Karpas-422 (cell line): Measurements from ENCODE around the gene NUCKS1. TPM values are rescaled to one million over a fixed set of nuclear protein-coding genes. Genes with fewer than 3 reads are reported as not detected.

Source experiments
- DNase-seq: peaks from one replicate; pipeline ENCODE4 v3.0.0-alpha.2; 2015
- H2AFZ ChIP-seq: fragments of 200-600 bp; sonication (generic); 2 replicates; pipeline ENCODE4 v1.6.1; 2014; ENCODE audit warnings: antibody characterized with exemption, low read length, mixed read lengths
- H3K27ac ChIP-seq: fragments of 200-600 bp; sonication (generic); 2 replicates; pipeline ENCODE4 v1.5.1; 2014; ENCODE audit warnings: mild to moderate bottlenecking, low read length, moderate library complexity
- H3K27me3 ChIP-seq: fragments of 200-600 bp; sonication (generic); 2 replicates; pipeline ENCODE4 v1.6.1; 2014; ENCODE audit warnings: low read length, mixed read lengths
- H3K36me3 ChIP-seq: fragments of 200-600 bp; sonication (generic); 2 replicates; pipeline ENCODE4 v1.6.1; 2014; ENCODE audit warnings: low read length, mixed read lengths; ENCODE audit not compliant: insufficient read depth
- H3K4me1 ChIP-seq: fragments of 200-600 bp; sonication (generic); 2 replicates; pipeline ENCODE4 v1.6.1; 2014; ENCODE audit warnings: mild to moderate bottlenecking, low read length, mixed read lengths
- H3K4me2 ChIP-seq: fragments of 200-600 bp; sonication (generic); 2 replicates; pipeline ENCODE4 v1.6.1; 2014; ENCODE audit warnings: low read length, low read depth, mild to moderate bottlenecking; ENCODE audit not compliant: poor library complexity, severe bottlenecking
- H3K4me3 ChIP-seq: fragments of 200-600 bp; sonication (generic); 2 replicates; pipeline ENCODE4 v1.5.1; 2014; ENCODE audit warnings: mild to moderate bottlenecking, antibody characterized with exemption, low read length, mixed read lengths
- H3K79me2 ChIP-seq: fragments of 200-600 bp; sonication (generic); 2 replicates; pipeline ENCODE4 v1.6.1; 2014; ENCODE audit warnings: mild to moderate bottlenecking, low read length, mixed read lengths
- H3K9ac ChIP-seq: fragments of 200-600 bp; sonication (generic); 2 replicates; pipeline ENCODE4 v1.6.0; 2014; ENCODE audit warnings: low read length
- H3K9me2 ChIP-seq: fragments of 200-600 bp; sonication (generic), shearing (Covaris generic); replicated peaks from 2 replicates; pipeline ENCODE4 v1.6.0; 2014; ENCODE audit warnings: mild to moderate bottlenecking, low read length, moderate library complexity; ENCODE audit not compliant: insufficient read depth
- H3K9me3 ChIP-seq: fragments of 300-700, 200-600 bp; sonication (generic); 2 replicates; pipeline ENCODE4 v1.6.1; 2014; ENCODE audit warnings: low read length, mixed read lengths
- H4K20me1 ChIP-seq: fragments of 200-600 bp; sonication (generic); 2 replicates; pipeline ENCODE4 v1.6.1; 2014; ENCODE audit warnings: mild to moderate bottlenecking, antibody characterized with exemption, low read length, low read depth; ENCODE audit not compliant: insufficient read depth
- total RNA-seq: library from RNA; depleted of rRNA; stranded (reverse); fragments of >200 nt; shearing (Covaris generic); gene quantifications from 2 replicates; pipeline ENCODE4 v1.2.3, GENCODE V29; 2014; ENCODE audit warnings: low replicate concordance

Gene NUCKS1
- total RNA-seq, 1 experiment from 2014 or later: 56.9 TPM

GRCh38 chr1:205680073-205680851 lies 69.7 kb downstream of the NUCKS1 start, which contains the start of gene SLC45A3:
TSS of gene SLC45A3 (minus strand) at chr1:205680509. CDS start at chr1:205664656, 15,853 bp downstream.
- H3K4me3 ChIP-seq: peak within 1 kb of the TSS; percentile 63; the same call in 1 of the 2 replicates
- no peak for DNase-seq
- no peak within 1 kb of the TSS for H2AFZ ChIP-seq

GRCh38 chr1:205678286-205679111 lies 71.5 kb downstream of the NUCKS1 start:
- Histone ChIP-seq H3K79me2 (no peaks in the 10 kb centered on the region), H3K9ac (no peak overlapping the region), H3K9me2 (no peaks in the 10 kb centered on the region), H3K4me1 (peaks cover 4% of the 10 kb centered on the region), H3K9me3 (no peaks in the 10 kb centered on the region), H2AFZ (no peak overlapping the region), H4K20me1 (0 out of 2 replicates have a peak, but pooled peaks cover 3% of the 10 kb centered on the region), H3K4me2 (no peak overlapping the region), H3K27ac (no peak overlapping the region), H3K27me3 (no peaks in the 10 kb centered on the region), H3K4me3 (no peak overlapping the region), H3K36me3 (no peaks in the 10 kb centered on the region)
- DNase-seq: no peak

More at GRCh38 chr1:205680073-205680851, 69.7 kb downstream of the NUCKS1 start, which contains the start of gene SLC45A3:
- Histone ChIP-seq H3K9me3 (no peaks in the 10 kb centered on the region), H3K27me3 (no peaks in the 10 kb centered on the region), H3K9me2 (no peaks in the 10 kb centered on the region), H3K4me2 (peak within 1 kb of the TSS; percentile 65), H3K36me3 (no peaks in the 10 kb centered on the region), H3K4me1 (peaks cover 4% of the 10 kb centered on the region), H4K20me1 (0 out of 2 replicates have a peak, but pooled peaks cover 3% of the 10 kb centered on the region), H3K79me2 (no peaks in the 10 kb centered on the region), H3K27ac (no peak within 1 kb of the TSS), H3K9ac (peak within 1 kb of the TSS; percentile 48)

GRCh38 chr1:205677167-205677566 lies 72.8 kb downstream of the NUCKS1 start:
- DNase-seq: no peak
- Histone ChIP-seq H3K27me3 (no peaks in the 10 kb centered on the region), H3K9me2 (no peaks in the 10 kb centered on the region), H2AFZ (no peak overlapping the region), H3K27ac (no peak overlapping the region), H3K4me2 (no peak overlapping the region), H3K4me1 (peaks cover 4% of the 10 kb centered on the region), H3K36me3 (no peaks in the 10 kb centered on the region), H3K9ac (no peak overlapping the region), H4K20me1 (0 out of 2 replicates have a peak, but pooled peaks cover 3% of the 10 kb centered on the region), H3K9me3 (no peaks in the 10 kb centered on the region), H3K4me3 (no peak overlapping the region), H3K79me2 (no peaks in the 10 kb centered on the region)

DNA sequence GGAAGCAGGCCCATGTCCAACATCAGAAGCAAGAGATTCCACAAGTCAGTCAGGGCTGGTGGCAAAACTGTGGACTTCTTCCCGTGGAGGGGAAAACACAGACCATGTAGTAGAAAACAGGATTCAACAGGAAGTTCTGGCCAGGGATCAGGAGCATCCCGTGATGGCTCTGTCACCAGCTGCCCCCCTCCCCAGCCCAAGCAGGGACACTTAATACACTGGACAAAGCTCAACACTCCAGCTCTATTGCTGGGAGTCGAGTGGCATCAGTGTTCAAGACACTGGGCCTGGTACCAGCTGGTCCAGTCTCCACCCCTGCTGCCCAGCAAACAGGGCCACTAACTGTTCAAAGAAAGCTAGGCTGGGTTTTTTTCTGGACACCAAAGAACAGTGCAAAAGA lies 73.4 kb downstream of the NUCKS1 start:
- Histone ChIP-seq H3K79me2 (no peaks in the 10 kb centered on the region), H3K4me3 (no peak overlapping the region), H3K27me3 (no peaks in the 10 kb centered on the region), H3K4me1 (peaks cover 4% of the 10 kb centered on the region), H3K4me2 (no peak overlapping the region), H3K9me3 (no peaks in the 10 kb centered on the region), H3K27ac (no peak overlapping the region), H3K9ac (no peak overlapping the region), H3K9me2 (no peaks in the 10 kb centered on the region), H2AFZ (no peak overlapping the region), H4K20me1 (0 out of 2 replicates have a peak, but pooled peaks cover 3% of the 10 kb centered on the region), H3K36me3 (no peaks in the 10 kb centered on the region)
- DNase-seq: no peak

GRCh38 chr1:205676002-205676401 lies 74.0 kb downstream of the NUCKS1 start:
- no peaks in the 10 kb centered on the region for H3K9me3 ChIP-seq
- H4K20me1 ChIP-seq: 0 out of 2 replicates have a peak, but pooled peaks cover 3% of the 10 kb centered on the region
- no peak overlapping the region for H2AFZ ChIP-seq
- no peak overlapping the region for H3K27ac ChIP-seq
- no peaks in the 10 kb centered on the region for H3K36me3 ChIP-seq
- H3K79me2 ChIP-seq: no peaks in the 10 kb centered on the region
- no peaks in the 10 kb centered on the region for H3K27me3 ChIP-seq
- no peak for DNase-seq
- no peak overlapping the region for H3K9ac ChIP-seq
- H3K4me3 ChIP-seq: no peak overlapping the region
- H3K4me2 ChIP-seq: no peak overlapping the region
- H3K4me1 ChIP-seq: peaks cover 4% of the 10 kb centered on the region
- H3K9me2 ChIP-seq: no peaks in the 10 kb centered on the region

GRCh38 chr1:205675247-205675646 lies 74.7 kb downstream of the NUCKS1 start:
- no peaks in the 10 kb centered on the region for H3K79me2 ChIP-seq
- H3K36me3 ChIP-seq: no peaks in the 10 kb centered on the region
- 0 out of 2 replicates have a peak, but pooled peaks cover 3% of the 10 kb centered on the region for H4K20me1 ChIP-seq
- no peak overlapping the region for H3K4me3 ChIP-seq
- H3K9me2 ChIP-seq: no peaks in the 10 kb centered on the region
- H3K4me1 ChIP-seq: peaks cover 4% of the 10 kb centered on the region
- H2AFZ ChIP-seq: no peak overlapping the region
- H3K27me3 ChIP-seq: no peaks in the 10 kb centered on the region
- DNase-seq: no peak
- no peak overlapping the region for H3K27ac ChIP-seq
- no peak overlapping the region for H3K9ac ChIP-seq
- H3K4me2 ChIP-seq: no peak overlapping the region
- no peaks in the 10 kb centered on the region for H3K9me3 ChIP-seq

DNA sequence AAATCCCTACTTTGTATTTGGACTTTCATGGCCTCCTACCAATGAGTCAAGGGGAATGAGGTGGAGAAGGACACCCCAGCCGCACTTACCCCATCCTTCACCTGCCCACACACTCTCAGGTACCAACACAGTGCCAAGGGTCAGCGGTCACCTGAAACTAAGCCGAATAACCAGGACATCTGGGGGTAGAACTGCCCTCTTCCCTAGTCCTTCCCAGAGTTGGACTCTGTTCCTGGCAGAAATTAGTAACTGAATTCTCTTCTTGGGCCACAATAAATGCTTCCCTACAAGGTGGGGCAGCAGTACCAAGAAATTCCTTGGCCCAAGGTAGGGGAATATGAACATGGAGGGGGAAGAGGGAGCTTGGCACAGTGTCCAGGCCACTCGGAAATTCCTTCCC lies 77.0 kb downstream of the NUCKS1 start:
- no peaks in the 10 kb centered on the region for H3K79me2 ChIP-seq
- H3K36me3 ChIP-seq: no peaks in the 10 kb centered on the region
- H3K27me3 ChIP-seq: no peaks in the 10 kb centered on the region
- H4K20me1 ChIP-seq: no peaks in the 10 kb centered on the region
- no peak overlapping the region for H2AFZ ChIP-seq
- no peak for DNase-seq
- H3K9me2 ChIP-seq: no peaks in the 10 kb centered on the region
- H3K9ac ChIP-seq: no peak overlapping the region
- no peak overlapping the region for H3K4me3 ChIP-seq
- H3K4me2 ChIP-seq: no peak overlapping the region
- no peak overlapping the region for H3K27ac ChIP-seq
- no peaks in the 10 kb centered on the region for H3K9me3 ChIP-seq
- H3K4me1 ChIP-seq: peaks cover 12% of the 10 kb centered on the region

- no peak for DNase-seq
- Histone ChIP-seq H3K9ac (no peak overlapping the region), H3K27ac (no peak overlapping the region), H3K79me2 (no peaks in the 10 kb centered on the region), H3K4me2 (no peak overlapping the region), H3K9me2 (no peaks in the 10 kb centered on the region), H4K20me1 (no peaks in the 10 kb centered on the region), H2AFZ (no peak overlapping the region), H3K4me1 (peaks cover 12% of the 10 kb centered on the region), H3K36me3 (no peaks in the 10 kb centered on the region), H3K9me3 (no peaks in the 10 kb centered on the region), H3K4me3 (no peak overlapping the region), H3K27me3 (no peaks in the 10 kb centered on the region)
These were observed 77.5 kb downstream of the NUCKS1 start for GRCh38 chr1:205672395-205672889.
